Occipital lobe (tissue), 2 donors: ENCODE data around the gene SMCO2. TPM values are rescaled to one million over a fixed set of nuclear protein-coding genes. Genes with fewer than 3 reads are reported as not detected.

Experiments used
- DNase-seq: peaks from one replicate; lab custom pipeline; 2025; lab: John Stamatoyannopoulos, UW
- total RNA-seq: library from RNA; depleted of rRNA; stranded (reverse); fragments of >200 nt; gene quantifications from one replicate; pipeline ENCODE4 v1.2.3, GENCODE V29; 2014

SMCO2 gene
- total RNA-seq, 1 donor from 2014 or later: 0.78 TPM

GRCh38 chr12:27453421-27453820, 6.9 kb downstream of the SMCO2 start:
- no peak for DNase-seq

DNA sequence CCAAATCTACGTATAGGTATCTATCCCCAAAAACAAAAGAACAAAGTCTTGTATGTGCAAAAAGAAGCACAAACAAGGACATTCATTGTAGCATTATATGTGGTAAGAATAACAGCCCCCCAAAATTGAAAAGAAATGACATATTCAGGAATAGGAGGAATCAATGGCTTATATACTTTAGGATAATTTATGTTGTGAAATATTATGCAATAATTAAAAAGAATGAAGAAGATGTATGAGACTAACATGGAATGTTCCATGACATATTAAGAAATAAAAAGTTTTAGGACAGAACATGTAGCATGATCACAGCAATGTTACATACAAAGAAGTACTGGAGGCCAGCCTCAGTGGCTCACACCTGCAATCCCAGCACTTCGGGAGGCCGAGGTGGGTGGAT, 9.1 kb downstream of the SMCO2 start:
- no peak for DNase-seq

DNA sequence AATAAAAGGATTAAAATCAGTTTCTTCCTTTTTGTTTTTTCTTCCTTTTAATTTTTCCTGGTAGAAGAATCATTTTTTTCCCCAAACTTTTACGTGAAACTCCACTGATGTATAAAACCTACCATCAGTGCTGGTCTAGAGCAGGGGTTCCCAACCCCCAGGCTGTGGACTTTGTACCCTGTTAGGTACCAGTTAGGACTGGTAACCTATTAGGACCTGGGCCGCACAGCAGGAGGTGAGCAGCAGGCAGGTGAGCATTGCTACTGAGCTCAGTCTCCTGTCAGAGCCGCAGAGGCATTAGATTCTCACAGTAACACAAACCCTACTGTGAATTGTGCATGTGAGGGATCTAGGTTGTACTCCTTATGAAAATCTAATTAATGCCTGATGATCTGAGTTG, 10.1 kb downstream of the SMCO2 start:
- DNase-seq: no peak

DNA sequence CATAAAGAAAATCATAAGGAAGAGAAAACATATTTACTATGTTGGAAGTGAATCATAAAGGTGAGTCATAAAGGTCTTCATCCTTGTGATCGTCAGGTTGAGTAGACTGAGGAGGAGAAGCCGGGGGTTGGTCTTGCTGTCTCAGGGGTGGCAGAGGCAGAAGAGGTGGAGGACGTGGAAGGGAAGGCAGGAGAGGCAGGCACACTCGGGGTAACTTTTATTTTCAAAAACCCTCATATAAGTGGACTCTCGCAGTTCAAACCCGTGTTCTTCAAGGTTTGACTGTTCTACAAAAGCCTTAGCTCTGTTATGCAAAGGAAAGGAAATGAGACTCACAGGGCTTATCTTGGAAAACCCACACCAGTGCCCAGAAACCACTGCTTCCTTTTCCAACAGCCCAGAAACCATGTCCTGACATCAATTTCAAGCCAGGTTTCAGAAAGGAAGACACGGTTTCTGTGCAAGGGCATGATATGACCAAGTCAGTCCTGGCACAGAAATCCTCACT, 14.0 kb downstream of the SMCO2 start:
- DNase-seq: no peak

DNA sequence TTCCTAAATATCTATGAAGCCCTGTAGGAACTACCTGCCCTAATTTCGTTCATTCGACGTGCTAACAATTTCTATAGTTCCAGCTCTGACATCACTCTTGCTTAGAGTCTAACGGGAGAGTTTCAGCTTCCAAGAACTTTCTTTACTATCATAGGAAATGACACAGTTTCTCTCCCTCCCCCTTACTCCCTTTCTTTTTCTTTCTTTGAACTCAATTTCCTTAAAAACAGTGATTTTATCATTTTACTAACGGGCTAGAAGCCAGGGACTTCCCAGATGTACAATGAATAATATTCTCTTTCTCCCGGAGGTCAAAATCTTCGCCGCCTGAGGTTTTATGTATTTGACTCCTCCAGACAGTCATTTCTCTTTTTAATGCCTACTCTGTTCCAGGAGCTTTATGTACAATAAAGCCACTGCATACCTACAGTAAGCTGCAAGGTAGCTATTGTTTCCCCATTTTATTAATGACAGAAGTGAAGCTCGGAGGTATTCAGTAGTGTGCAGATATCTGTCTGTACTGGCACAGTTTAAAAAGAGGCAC, 15.7 kb downstream of the SMCO2 start:
- DNase-seq: no peak

DNA sequence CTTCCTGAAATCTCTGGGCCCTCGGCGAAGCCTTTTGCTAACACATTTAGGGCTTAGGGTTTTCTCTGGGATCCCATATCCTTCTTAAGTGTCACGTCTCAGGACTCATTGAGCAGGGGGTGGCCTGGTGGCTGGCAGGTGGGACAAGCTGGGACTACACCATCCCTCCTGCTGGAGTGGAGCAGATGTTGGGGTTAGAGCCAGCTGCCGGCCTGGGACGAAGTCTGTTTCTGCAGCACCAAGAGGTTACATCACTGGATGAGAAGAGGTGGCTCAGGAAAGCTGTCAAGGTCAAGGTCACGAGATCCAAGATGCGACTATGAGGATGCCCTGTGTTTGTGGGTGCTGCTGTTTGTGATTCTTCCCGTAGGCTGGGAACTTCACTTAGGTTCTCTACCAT, 16.3 kb downstream of the SMCO2 start:
- DNase-seq: no peak

- no peak for DNase-seq
Measured at GRCh38 chr12:27463511-27464219, 17.1 kb downstream of the SMCO2 start.

DNA sequence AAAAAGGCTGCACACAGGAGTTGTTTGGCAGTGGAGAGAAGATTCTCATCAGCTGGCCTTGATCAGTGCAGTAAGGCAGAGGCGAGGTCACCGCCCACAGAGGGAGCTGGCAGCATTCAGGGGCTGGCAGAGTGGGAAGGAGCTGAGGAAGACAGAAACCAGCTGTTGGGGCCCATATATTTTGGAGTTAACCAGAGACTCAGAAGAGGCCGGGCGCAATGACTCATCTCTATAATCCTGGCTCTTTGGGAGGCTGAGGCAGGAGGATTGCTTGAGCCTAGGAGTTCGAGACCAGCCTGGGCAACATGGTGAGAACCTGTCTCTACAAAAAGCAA, 17.7 kb downstream of the SMCO2 start:
- no peak for DNase-seq

GRCh38 chr12:27467641-27468040, 21.1 kb downstream of the SMCO2 start:
- DNase-seq: no peak

DNA sequence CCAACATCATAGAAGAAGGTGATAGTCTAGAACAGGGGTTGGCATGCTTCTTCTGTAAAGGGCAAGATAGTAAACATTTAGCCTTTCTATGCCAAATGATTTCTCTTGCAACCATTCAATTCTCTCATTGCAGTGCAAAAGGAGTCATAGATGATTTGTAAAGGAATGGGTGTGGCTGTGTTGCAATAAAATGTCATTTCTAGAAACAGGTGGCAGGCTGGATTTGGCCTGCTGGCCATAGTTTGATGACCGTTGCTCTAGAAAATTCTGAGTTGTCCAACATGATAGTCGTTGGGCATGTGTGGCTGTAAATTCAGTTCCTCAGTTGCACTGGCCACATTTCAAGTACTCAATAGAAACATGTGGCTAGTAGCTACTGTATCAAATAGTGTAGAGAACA, 21.7 kb downstream of the SMCO2 start:
- DNase-seq: no peak

GRCh38 chr12:27469176-27469736, 22.7 kb downstream of the SMCO2 start:
- no peak for DNase-seq

DNA sequence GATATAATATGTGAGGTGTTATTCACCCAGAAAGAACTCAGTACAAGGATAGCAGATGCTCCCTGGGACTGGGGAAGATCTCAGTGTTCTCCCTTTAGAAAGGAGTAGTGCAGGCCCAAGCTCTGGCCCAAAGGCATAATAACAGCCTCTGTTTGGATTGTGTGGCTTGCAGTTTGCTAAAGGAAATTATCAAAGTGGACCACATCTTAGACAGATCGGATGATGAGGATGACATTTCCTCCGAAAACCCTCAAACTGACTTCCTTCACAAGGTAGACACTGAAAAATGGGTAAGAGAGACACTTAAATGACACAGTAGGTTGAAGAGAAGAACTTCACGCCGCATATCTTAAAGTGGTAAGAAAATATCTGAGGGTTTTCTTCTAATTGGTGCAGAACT, 26.1 kb downstream of the SMCO2 start:
- no peak for DNase-seq

DNA sequence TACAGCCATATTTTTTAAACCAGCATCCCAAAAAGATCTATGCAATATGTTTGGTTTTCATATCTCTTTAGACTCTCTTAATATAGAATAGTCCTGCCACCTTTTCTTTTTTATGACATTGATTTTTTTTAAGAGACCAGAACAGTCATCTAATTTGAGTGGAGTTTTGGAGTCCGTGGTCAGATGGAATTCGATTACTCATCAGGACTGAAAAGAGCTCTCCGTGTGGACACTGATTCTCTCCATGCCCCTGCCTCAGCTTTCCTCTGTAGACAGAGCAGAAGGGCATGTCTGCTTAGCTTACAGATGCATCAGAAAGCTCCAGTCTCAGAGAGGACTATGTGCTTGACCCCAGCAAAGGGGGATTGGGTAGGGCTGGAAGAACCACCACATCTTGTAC, 27.8 kb downstream of the SMCO2 start:
- no peak for DNase-seq

GRCh38 chr12:27477049-27477448, 30.5 kb downstream of the SMCO2 start:
- no peak for DNase-seq

DNA sequence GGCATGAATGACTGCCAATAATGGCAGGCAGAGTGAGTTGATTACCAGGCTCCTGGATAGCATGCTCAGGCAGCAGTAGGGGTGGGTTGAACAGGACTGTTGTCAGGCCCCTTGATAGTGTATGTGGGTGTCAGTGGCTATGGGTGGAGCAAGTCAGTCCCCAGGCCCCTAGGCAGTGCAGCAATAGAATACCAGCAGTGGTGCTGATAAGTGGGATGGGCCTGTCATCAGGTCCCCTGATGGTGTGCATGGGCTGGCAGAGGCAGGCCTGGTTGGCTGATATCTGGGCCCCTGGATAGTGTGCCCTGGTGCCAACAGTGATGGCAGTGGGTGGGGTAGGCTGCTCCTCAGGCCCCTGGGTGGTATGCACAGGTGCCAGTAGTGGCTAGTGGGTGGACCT, 32.4 kb downstream of the SMCO2 start:
- no peak for DNase-seq

GRCh38 chr12:27480016-27480415, 33.5 kb downstream of the SMCO2 start:
- DNase-seq: no peak

GRCh38 chr12:27486961-27487360, 40.4 kb downstream of the SMCO2 start:
- DNase-seq: no peak

GRCh38 chr12:27488479-27488878, 41.9 kb downstream of the SMCO2 start:
- no peak for DNase-seq

DNA sequence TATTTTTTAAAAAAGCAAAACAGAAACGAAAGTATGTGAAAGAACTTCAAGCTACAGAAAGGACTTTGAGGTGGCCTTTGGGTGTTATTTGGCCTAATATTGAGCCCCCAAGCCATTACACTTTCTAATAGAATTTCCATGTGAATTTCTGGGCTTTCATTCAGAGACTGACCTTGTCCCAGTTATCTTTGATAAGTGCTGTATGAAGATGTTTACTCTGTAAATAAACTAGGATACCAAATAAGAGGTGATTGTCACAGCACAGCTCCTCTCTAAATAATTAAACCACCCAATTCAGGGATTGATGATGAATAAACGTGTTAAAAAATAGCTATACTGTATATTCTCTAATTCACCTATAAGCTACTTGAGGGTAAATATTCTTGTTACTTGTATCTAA, 44.7 kb downstream of the SMCO2 start:
- DNase-seq: no peak

- DNase-seq: no peak
Measured at GRCh38 chr12:27493260-27493940, 46.9 kb downstream of the SMCO2 start.

GRCh38 chr12:27497446-27497845, 50.9 kb downstream of the SMCO2 start:
- DNase-seq: no peak

DNA sequence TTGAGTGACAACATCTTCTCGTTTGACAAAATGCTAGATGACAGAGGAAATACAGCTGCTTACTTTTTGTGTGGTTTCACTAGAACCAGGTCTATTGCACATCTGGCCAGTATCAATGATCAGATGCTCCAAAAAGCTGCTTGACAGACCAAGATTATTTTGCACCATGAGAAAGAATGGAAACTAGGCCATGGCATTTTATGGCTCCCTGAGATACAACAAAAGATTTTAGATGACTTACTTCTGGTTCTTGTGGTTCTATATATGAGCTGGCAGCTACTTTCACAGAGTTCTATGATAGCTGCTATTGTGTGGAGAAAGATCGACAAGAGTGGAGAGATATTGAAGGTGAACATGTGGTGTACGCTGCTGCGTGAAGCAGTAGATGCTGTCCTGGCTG, 51.6 kb downstream of the SMCO2 start:
- no peak for DNase-seq

- no peak for DNase-seq
Measured at GRCh38 chr12:27498761-27499160, 52.2 kb downstream of the SMCO2 start.
